ENCODE measurements around the gene PTK7. TPM values are rescaled to one million over a fixed set of nuclear protein-coding genes. Genes with fewer than 3 reads are reported as not detected.

The PTK7 gene
- total RNA-seq (2014; rRNA removed; shearing (Covaris generic)): 25.7 and 27.3 TPM in 2 replicates

GRCh38 chr6:43075670-43076463 is at the start of gene PTK7:
TSS of gene PTK7 (plus strand) at chr6:43076314. CDS start at chr6:43076489, 175 bp downstream.

GRCh38 chr6:43053545-43054205 is 22.4 kb upstream of the PTK7 start, which contains the start of gene CUL7:
TSS of gene CUL7 (minus strand) at chr6:43053851. CDS start at chr6:43052788, 1,063 bp downstream.

DNA sequence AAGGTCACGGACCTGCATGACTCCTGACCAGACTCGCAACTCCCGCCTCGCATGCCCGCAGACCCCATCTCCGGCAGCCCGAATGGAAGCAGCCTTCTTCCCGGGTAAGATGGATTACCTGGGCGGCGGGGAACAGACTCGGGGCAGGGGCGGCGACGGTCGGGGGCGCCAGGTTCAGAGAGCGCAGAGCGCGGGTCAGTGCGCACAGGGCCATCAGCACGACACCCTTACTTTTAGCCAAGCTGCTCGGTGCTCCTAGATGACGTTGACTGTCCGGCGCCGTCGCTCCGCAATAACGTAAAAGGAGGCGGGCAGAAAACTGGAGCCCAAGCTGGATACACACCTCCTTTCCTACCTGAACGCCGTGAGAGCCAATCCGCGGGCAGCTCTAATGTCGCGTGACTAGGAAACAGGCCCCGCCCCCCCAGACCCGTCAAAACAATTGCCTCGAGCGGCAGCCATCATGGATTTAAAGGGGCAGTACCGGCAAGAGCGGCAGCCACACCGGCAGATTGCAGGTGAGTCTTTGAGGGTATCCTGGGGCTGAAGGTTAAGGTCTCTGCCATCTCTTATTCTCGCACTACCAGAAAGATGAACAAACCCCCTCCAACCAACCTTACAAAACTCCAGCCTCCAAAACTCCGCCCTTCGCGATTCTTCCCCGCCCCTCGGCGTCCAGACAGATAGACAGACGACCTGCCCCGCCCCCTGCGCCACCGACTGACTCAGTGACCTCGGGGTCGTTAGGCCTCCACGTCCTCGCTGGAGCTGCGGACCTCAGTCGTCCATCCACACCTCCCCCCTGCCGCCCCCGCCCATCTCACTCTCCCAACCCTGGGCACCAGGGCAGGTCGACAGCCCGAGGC is 16.7 kb upstream of the PTK7 start, which contains the start of the genes KLC4 and MRPL2:
Gene KLC4, plus strand, starts transcription at position 464 of the 866 bp plus-strand sequence. CDS start 1,705 bp downstream, outside the sequence.
Gene MRPL2, minus strand, starts transcription at position 267 of the 866 bp plus-strand sequence. Its CDS starts 53 bp downstream, at position 214.

GRCh38 chr6:43170931-43171706 is 95.0 kb downstream of the PTK7 start, which contains the start of gene SRF:
TSS of gene SRF (plus strand) at chr6:43171269. CDS start at chr6:43171657, 388 bp downstream.

DNA sequence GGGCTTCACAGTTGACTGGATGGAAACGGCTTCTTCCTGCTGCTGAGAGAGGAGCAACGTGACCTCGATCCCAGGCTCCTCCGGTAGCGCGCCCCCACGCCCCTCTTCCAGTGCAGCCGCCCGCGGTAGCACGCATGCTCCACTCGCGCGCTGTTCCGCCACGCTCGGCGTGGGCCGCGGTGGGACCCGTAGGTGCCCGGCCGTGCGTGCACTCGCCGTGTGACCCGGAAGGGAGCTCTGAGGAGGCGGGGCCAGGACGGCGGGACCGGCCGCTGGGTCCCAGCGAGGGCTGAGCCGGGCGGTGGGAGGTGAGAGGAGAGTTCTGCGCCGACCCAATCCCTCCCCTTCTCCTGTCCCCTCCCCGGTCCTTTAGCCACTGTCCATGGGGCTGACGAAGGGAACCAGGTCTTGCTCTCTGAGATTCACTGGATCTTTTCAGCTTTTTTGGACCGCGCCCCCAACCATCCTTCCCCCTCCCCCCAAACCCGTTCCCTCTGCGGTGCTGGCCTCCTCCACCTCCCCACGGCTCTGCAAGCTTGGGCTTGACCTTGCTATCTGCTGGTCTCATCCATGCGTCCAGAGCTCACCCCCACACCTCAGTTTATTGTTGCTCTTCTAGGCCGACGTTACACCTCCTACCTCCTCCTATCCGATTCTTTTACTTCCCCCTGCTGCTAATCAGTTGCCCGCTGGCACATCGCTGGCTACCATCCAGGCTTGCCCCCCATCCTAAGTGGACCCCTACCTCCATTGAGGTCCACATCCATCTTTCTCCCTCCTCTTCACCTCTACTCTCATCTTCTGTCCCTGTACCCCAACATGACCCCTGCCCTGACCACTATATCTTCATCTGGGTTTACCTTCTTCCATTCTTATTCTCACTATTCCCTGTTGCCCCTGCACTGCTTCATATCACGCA is 106.1 kb downstream of the PTK7 start, which contains the start of gene CUL9:
Gene CUL9, plus strand, starts transcription at position 255 of the 919 bp plus-strand sequence. CDS start 2,115 bp downstream, outside the sequence.

Other genes with a start within 250 kb of the PTK7 start
- 75.3 and 93.5 TPM in 2 replicates for gene RPL7L1, start 196.7 kb upstream of the PTK7 start, total RNA-seq (2014; rRNA removed; shearing (Covaris generic))
- not detected in 2 replicates for gene PTCRA, start 160.3 kb upstream of the PTK7 start, total RNA-seq (2014; rRNA removed; shearing (Covaris generic))
- gene CNPY3, start 146.8 kb upstream of the PTK7 start, total RNA-seq (2014; rRNA removed; shearing (Covaris generic)): 29.9 and 34.0 TPM in 2 replicates
- gene GNMT, start 115.6 kb upstream of the PTK7 start, total RNA-seq (2014; rRNA removed; shearing (Covaris generic)): 0.57 TPM in 1 of 2 replicates, not detected in the other
- 18.5 and 19.2 TPM in 2 replicates for gene PEX6, start 97.1 kb upstream of the PTK7 start, total RNA-seq (2014; rRNA removed; shearing (Covaris generic))
- gene PPP2R5D, start 91.7 kb upstream of the PTK7 start, total RNA-seq (2014; rRNA removed; shearing (Covaris generic)): 31.0 and 34.3 TPM in 2 replicates
- gene MEA1, start 62.4 kb upstream of the PTK7 start, total RNA-seq (2014; rRNA removed; shearing (Covaris generic)): 91.7 and 103 TPM in 2 replicates
- gene KLHDC3, start 62.1 kb upstream of the PTK7 start, total RNA-seq (2014; rRNA removed; shearing (Covaris generic)): 63.1 and 65.0 TPM in 2 replicates
- 87.4 and 101 TPM in 2 replicates for gene RRP36, start 54.7 kb upstream of the PTK7 start, total RNA-seq (2014; rRNA removed; shearing (Covaris generic))
- 22.7 and 24.6 TPM in 2 replicates for gene CUL7, start 22.5 kb upstream of the PTK7 start, total RNA-seq (2014; rRNA removed; shearing (Covaris generic))
- gene MRPL2, start 16.9 kb upstream of the PTK7 start, total RNA-seq (2014; rRNA removed; shearing (Covaris generic)): 31.0 and 31.2 TPM in 2 replicates
- gene KLC4, start 16.7 kb upstream of the PTK7 start, total RNA-seq (2014; rRNA removed; shearing (Covaris generic)): 17.4 and 17.9 TPM in 2 replicates
- 33.7 and 35.8 TPM in 2 replicates for gene SRF, start 95.0 kb downstream of the PTK7 start, total RNA-seq (2014; rRNA removed; shearing (Covaris generic))
- gene CUL9, start 105.9 kb downstream of the PTK7 start, total RNA-seq (2014; rRNA removed; shearing (Covaris generic)): 32.4 and 34.9 TPM in 2 replicates
- 133 and 159 TPM in 2 replicates for gene DNPH1, start 153.2 kb downstream of the PTK7 start, total RNA-seq (2014; rRNA removed; shearing (Covaris generic))
- not detected in 2 replicates for gene TTBK1, start 167.2 kb downstream of the PTK7 start, total RNA-seq (2014; rRNA removed; shearing (Covaris generic))
- not detected in 2 replicates for gene SLC22A7, start 221.9 kb downstream of the PTK7 start, total RNA-seq (2014; rRNA removed; shearing (Covaris generic))
- not detected in 2 replicates for gene CRIP3, start 232.5 kb downstream of the PTK7 start, total RNA-seq (2014; rRNA removed; shearing (Covaris generic))

Measured in A375 (cell line).